ENCODE results near the gene ECI2.

Gene ECI2

GRCh38 chr6:4135665-4136353 lies 434 bp upstream of the ECI2 start (continued):
- TF ChIP-seq KLF17 (tag by site-specific recombination; IDR thresholded peaks at IDR 0.05) (no peak), ZNF76 (tag by site-specific recombination; IDR thresholded peaks at IDR 0.05; ENCODE audit: borderline replicate concordance, low read depth) (peak; percentile 80; the same call in 1 of the 2 replicates), ZNF488 (tag by site-specific recombination; IDR thresholded peaks at IDR 0.05) (no peak), ZBTB49 (tag by site-specific recombination; IDR thresholded peaks at IDR 0.05; ENCODE audit: low read depth) (no peak), RBAK (tag by site-specific recombination; IDR thresholded peaks at IDR 0.05) (no peak), GFI1B (tag by site-specific recombination; IDR thresholded peaks at IDR 0.05) (no peak), ZNF670 (tag by site-specific recombination; IDR thresholded peaks at IDR 0.05; ENCODE audit: low read depth) (no peak), ZNF335 (tag by site-specific recombination; conservative IDR thresholded peaks at IDR 0.05) (peak; percentile 72; the same call in 1 of the 2 replicates), ZNF19 (tag by site-specific recombination; IDR thresholded peaks at IDR 0.05; ENCODE audit: low read depth) (no peak), ZNF140 (tag by site-specific recombination; IDR thresholded peaks at IDR 0.05) (no peak), ZNF645 (tag by site-specific recombination; IDR thresholded peaks at IDR 0.05) (no peak), ZNF707 (tag by site-specific recombination; IDR thresholded peaks at IDR 0.05) (no peak), ZNF155 (tag by site-specific recombination; IDR thresholded peaks at IDR 0.05) (no peak), INSM2 (tag by site-specific recombination; IDR thresholded peaks at IDR 0.05) (no peak), ZNF302 (tag by site-specific recombination; IDR thresholded peaks at IDR 0.05; ENCODE audit: low read depth) (no peak), PRDM4 (tag by site-specific recombination; IDR thresholded peaks at IDR 0.05) (no peak), REPIN1 (tag by site-specific recombination; IDR thresholded peaks at IDR 0.05; ENCODE audit: low read depth) (no peak), PATZ1 (tag by site-specific recombination; IDR thresholded peaks at IDR 0.05) (peak; percentile 90), KLF1 (tag by site-specific recombination; IDR thresholded peaks at IDR 0.05) (peak; percentile 51), ZNF248 (tag by site-specific recombination; IDR thresholded peaks at IDR 0.05) (no peak), ZNF658 (tag by site-specific recombination; IDR thresholded peaks at IDR 0.05) (no peak), SALL2 (tag by site-specific recombination; IDR thresholded peaks at IDR 0.05; ENCODE audit: borderline replicate concordance) (no peak), YY2 (tag by site-specific recombination; IDR thresholded peaks at IDR 0.05) (no peak), BCL6B (tag by site-specific recombination; IDR thresholded peaks at IDR 0.05) (no peak), MYNN (tag by site-specific recombination; IDR thresholded peaks at IDR 0.05; ENCODE audit: borderline replicate concordance) (no peak), ZNF426 (tag by site-specific recombination; IDR thresholded peaks at IDR 0.05) (no peak), SP3 (tag by site-specific recombination; IDR thresholded peaks at IDR 0.05) (peak; percentile 66)
